DMS 273 treated with DMSO at 0.1 percent for 48 hours (cell line): Measurements from ENCODE around the gene SNX25.
A peak's percentile ranks its signal among the peaks of the same experiment; 100 is the strongest.
"Not testable (repeated sequence)": the region's sequence is repeated elsewhere in the genome, so short reads cannot be mapped to it uniquely, and the experiment has no call there.

ENCODE experiments used
- DNase-seq: peaks from one replicate; lab custom pipeline; 2025; lab: John Stamatoyannopoulos, UW

Gene SNX25

GRCh38 chr4:185232370-185232769 lies 23.0 kb downstream of the SNX25 start:
- DNase-seq = no peak

- DNase-seq = no peak
Observed at GRCh38 chr4:185235119-185235842, 25.9 kb downstream of the SNX25 start.

- no peak for DNase-seq
Observed at GRCh38 chr4:185235843-185236503, 26.6 kb downstream of the SNX25 start.

GRCh38 chr4:185237175-185237574 lies 27.8 kb downstream of the SNX25 start:
- DNase-seq = no peak

GRCh38 chr4:185238215-185238681 lies 28.9 kb downstream of the SNX25 start:
- DNase-seq = no peak

- no peak for DNase-seq
Observed at GRCh38 chr4:185238750-185239149, 29.4 kb downstream of the SNX25 start.

- not testable (repeated sequence) for DNase-seq
Observed at GRCh38 chr4:185240486-185240885, 31.1 kb downstream of the SNX25 start.

- no peak for DNase-seq
Observed at GRCh38 chr4:185242749-185243533, 33.5 kb downstream of the SNX25 start.

GRCh38 chr4:185243879-185244278 lies 34.5 kb downstream of the SNX25 start:
- no peak for DNase-seq

- DNase-seq = no peak
Observed at GRCh38 chr4:185244763-185245162, 35.4 kb downstream of the SNX25 start.

- DNase-seq = no peak
Observed at GRCh38 chr4:185246453-185246852, 37.1 kb downstream of the SNX25 start.

GRCh38 chr4:185247151-185247550 lies 37.8 kb downstream of the SNX25 start:
- DNase-seq = no peak

GRCh38 chr4:185248393-185249039 lies 39.1 kb downstream of the SNX25 start:
- no peak for DNase-seq

- DNase-seq = no peak
Observed at GRCh38 chr4:185249105-185249504, 39.7 kb downstream of the SNX25 start.

- no peak for DNase-seq
Observed at GRCh38 chr4:185254434-185254833, 45.0 kb downstream of the SNX25 start.

- DNase-seq = no peak
Observed at GRCh38 chr4:185255868-185256267, 46.5 kb downstream of the SNX25 start.

- no peak for DNase-seq
Observed at GRCh38 chr4:185256446-185256845, 47.0 kb downstream of the SNX25 start.

GRCh38 chr4:185257086-185257485 lies 47.7 kb downstream of the SNX25 start:
- DNase-seq = no peak

- no peak for DNase-seq
Observed at GRCh38 chr4:185257694-185258093, 48.3 kb downstream of the SNX25 start.

- peak; percentile 21 for DNase-seq
Observed at GRCh38 chr4:185258741-185259140, 49.3 kb downstream of the SNX25 start.

GRCh38 chr4:185259719-185260118 lies 50.3 kb downstream of the SNX25 start:
- no peak for DNase-seq

- DNase-seq = no peak
Observed at GRCh38 chr4:185261946-185262345, 52.5 kb downstream of the SNX25 start.
